Measurements from ENCODE around the gene LRRC37B.
"Not testable (repeated sequence)": the region's sequence is repeated elsewhere in the genome, so short reads cannot be mapped to it uniquely, and the experiment has no call there.

Gene LRRC37B

GRCh38 chr17:32066123-32066680 lies 59.0 kb downstream of the LRRC37B start:
- not testable (repeated sequence) for DNase-seq (ENCODE audit: low read depth in 2 of 2); H3K4me3 ChIP-seq (replicated peaks in 1 of 2; ENCODE audit: low read depth in 2 of 2, low read length in 2 of 2)

- H3K4me3 ChIP-seq (replicated peaks in 1 of 2; ENCODE audit: low read depth in 2 of 2, low read length in 2 of 2), result not testable (repeated sequence)
- peak; percentile 8 for TF ChIP-seq CTCF (IDR thresholded peaks at IDR 0.05; ENCODE audit: low read depth, low read length)
- peak; percentile 15 to 29 for DNase-seq (ENCODE audit: low read depth in 2 of 2)
Observed at GRCh38 chr17:32066863-32067642, 59.9 kb downstream of the LRRC37B start.

- peak; percentile 19 to 42 for DNase-seq (ENCODE audit: low read depth in 2 of 2)
- not testable (repeated sequence) for H3K4me3 ChIP-seq (replicated peaks in 1 of 2; ENCODE audit: low read depth in 2 of 2, low read length in 2 of 2)
Observed at GRCh38 chr17:32069067-32069466, 61.9 kb downstream of the LRRC37B start.

- DNase-seq (ENCODE audit: low read depth in 2 of 2); H3K4me3 ChIP-seq (replicated peaks in 1 of 2; ENCODE audit: low read depth in 2 of 2, low read length in 2 of 2): not testable (repeated sequence)
Observed at GRCh38 chr17:32071961-32072360, 64.8 kb downstream of the LRRC37B start.

GRCh38 chr17:32073131-32073530 lies 65.9 kb downstream of the LRRC37B start:
- H3K4me3 ChIP-seq (replicated peaks in 1 of 2; ENCODE audit: low read depth in 2 of 2, low read length in 2 of 2); DNase-seq (ENCODE audit: low read depth in 2 of 2): not testable (repeated sequence)

GRCh38 chr17:32079753-32080152 lies 72.6 kb downstream of the LRRC37B start:
- DNase-seq (ENCODE audit: low read depth in 2 of 2), result peak; percentile 81 to 84
- H3K4me3 ChIP-seq (replicated peaks in 1 of 2; ENCODE audit: low read depth in 2 of 2, low read length in 2 of 2), result not testable (repeated sequence)

GRCh38 chr17:32083550-32083979 lies 76.4 kb downstream of the LRRC37B start:
- peak overlapping the region; percentile 43 to 45 for H3K4me3 ChIP-seq (replicated peaks in 1 of 2; ENCODE audit: low read depth in 2 of 2, low read length in 2 of 2)
- DNase-seq (ENCODE audit: low read depth in 2 of 2), result not testable (repeated sequence)

- H3K4me3 ChIP-seq (replicated peaks in 1 of 2; ENCODE audit: low read depth in 2 of 2, low read length in 2 of 2), result peak overlapping the region; percentile 43 to 45
- peak; percentile 45 to 51 for DNase-seq (ENCODE audit: low read depth in 2 of 2)
Observed at GRCh38 chr17:32084003-32084941, 77.1 kb downstream of the LRRC37B start.

GRCh38 chr17:32084942-32085829 lies 78.0 kb downstream of the LRRC37B start:
- DNase-seq (ENCODE audit: low read depth in 2 of 2); H3K4me3 ChIP-seq (replicated peaks in 1 of 2; ENCODE audit: low read depth in 2 of 2, low read length in 2 of 2): not testable (repeated sequence)

- DNase-seq (ENCODE audit: low read depth in 2 of 2), result not testable (repeated sequence)
Observed at GRCh38 chr17:32086833-32087232, 79.7 kb downstream of the LRRC37B start.

GRCh38 chr17:32092062-32092461 lies 84.9 kb downstream of the LRRC37B start:
- DNase-seq (ENCODE audit: low read depth in 2 of 2); H3K4me3 ChIP-seq (replicated peaks in 1 of 2; ENCODE audit: low read depth in 2 of 2, low read length in 2 of 2): not testable (repeated sequence)

More at GRCh38 chr17:32086833-32087232, 79.7 kb downstream of the LRRC37B start:
- not testable (repeated sequence) for H3K4me3 ChIP-seq (replicated peaks in 1 of 2; ENCODE audit: low read depth in 2 of 2, low read length in 2 of 2)
